Stomach (tissue), 9 donors: Measurements from ENCODE around the gene B3GNT8. TPM values are rescaled to one million over a fixed set of nuclear protein-coding genes. Genes with fewer than 3 reads are reported as not detected.

Experiments used
- DNase-seq, 2 donors: peaks; one replicate each; pipeline versions ENCODE4 v3.0.0 to v3.0.0-alpha.2; 2013 to 2019
- H3K27ac ChIP-seq, 5 donors: fragments of 200-600 bp in 4 of 5; sonication (generic) in 4 of 5; one replicate each; pipeline ENCODE4 v1.5.1; 2013 to 2019; ENCODE audit warnings: mild to moderate bottlenecking in 1 of 5, moderate library complexity in 1 of 5
- H3K27me3 ChIP-seq, 3 donors: fragments of 200-600 bp; sonication (generic); one replicate each; pipeline ENCODE4 v1.5.1; 2017 to 2019; ENCODE audit warnings: mixed run types in 1 of 3
- H3K36me3 ChIP-seq, 4 donors: fragments of 200-600 bp; sonication (generic); 1 replicate in 3 of 4; 2 replicates in 1 of 4; pipeline ENCODE4 v1.5.1; 2016 to 2019
- H3K4me1 ChIP-seq, 4 donors: fragments of 200-600 bp; sonication (generic); one replicate each; pipeline ENCODE4 v1.5.1; 2016 to 2019
- H3K4me3 ChIP-seq, 4 donors: fragments of 200-600 bp; sonication (generic) in 3 of 4; one replicate each; pipeline ENCODE4 v1.5.1; 2016 to 2019; ENCODE audit warnings: mild to moderate bottlenecking in 1 of 4
- H3K9me3 ChIP-seq, 4 donors: fragments of 200-600 bp; sonication (generic); one replicate each; pipeline ENCODE4 v1.5.1; 2016 to 2019
- EP300 ChIP-seq: sonication (generic); formaldehyde crosslinking; IDR thresholded peaks from one replicate; pipeline ENCODE4 v1.6.1; 2017; ENCODE audit warnings: antibody characterized with exemption
- POLR2A ChIP-seq, 4 donors: fragments of 450-650 bp; IDR thresholded peaks; one replicate each; pipeline ENCODE4 v1.6.1; 2016; ENCODE audit warnings: antibody characterized with exemption in 4 of 4, control low read depth in 2 of 4, mild to moderate bottlenecking in 1 of 4, moderate library complexity in 1 of 4
- POLR2AphosphoS5 ChIP-seq, 3 donors: sonication (generic); formaldehyde crosslinking; IDR thresholded peaks; one replicate each; pipeline ENCODE4 v1.6.1; 2016; ENCODE audit warnings: antibody characterized with exemption in 3 of 3
- WGBS, 5 donors: extraction: QIAGEN DNeasy Blood & Tissue Kit in 3 of 5; methylation state at CpG; one replicate each; pipeline versions ENCODE4 v1.1.5 to v1.1.7; 2013 to 2018; 5-methylcytosine and 5-hydroxymethylcytosine counted together
- intact Hi-C: fragments of 100-400 bp; cut with DNase I; formaldehyde crosslinking; loops from one replicate; pipeline ENCODE4 v1.15.1; 2023; ENCODE audit warnings: low total_unique reads
- polyA plus RNA-seq, 3 donors: library from polyadenylated mRNA; stranded (reverse); fragments of 200-250 nt; gene quantifications; one replicate each; pipeline ENCODE4 v1.2.3, GENCODE V29; 2013
- total RNA-seq, 5 donors: library from RNA; depleted of rRNA; stranded (reverse); fragments of >200 nt; gene quantifications; one replicate each; pipeline versions ENCODE4 v1.1.0 to v1.2.3, GENCODE V29; 2014 to 2016
- TF ChIP-seq, protein P1 (sequence below), 7 experiments: fragments of 450-650 bp in 4 of 7; fragments of 200-600 bp in 3 of 7; sonication (generic) in 3 of 7; IDR thresholded peaks; one replicate each; pipeline ENCODE4 v1.5.1; 2016 to 2019; ENCODE audit warnings: antibody characterized with exemption in 7 of 7, control low read depth in 2 of 7, mild to moderate bottlenecking in 1 of 7
- donor health status: healthy with polysubstance abuse.
- donor health status: Bipolar disorder and iron deficiency.
- donor health status: healthy.

The B3GNT8 gene
- total and polyA plus RNA-seq, 8 donors: 0.92 to 158 (median 5.4) TPM; not detected in 2

- DNase-seq: no peak
- no peaks in the 10 kb centered on the region for H3K27me3 ChIP-seq
- peaks cover 30 to 69% (median 52%) of the 10 kb centered on the region in 4 donors for H3K4me1 ChIP-seq
- H3K36me3 ChIP-seq: peaks cover 34 to 65% (median 63%) of the 10 kb centered on the region in 4 donors
- intact Hi-C loops: no loop called here
- TF ChIP-seq POLR2A (IDR thresholded peaks at IDR 0.05) (no peak), EP300 (no peak), POLR2AphosphoS5 (IDR thresholded peaks at IDR 0.05) (no peak)
- TF ChIP-seq, protein P1, sequence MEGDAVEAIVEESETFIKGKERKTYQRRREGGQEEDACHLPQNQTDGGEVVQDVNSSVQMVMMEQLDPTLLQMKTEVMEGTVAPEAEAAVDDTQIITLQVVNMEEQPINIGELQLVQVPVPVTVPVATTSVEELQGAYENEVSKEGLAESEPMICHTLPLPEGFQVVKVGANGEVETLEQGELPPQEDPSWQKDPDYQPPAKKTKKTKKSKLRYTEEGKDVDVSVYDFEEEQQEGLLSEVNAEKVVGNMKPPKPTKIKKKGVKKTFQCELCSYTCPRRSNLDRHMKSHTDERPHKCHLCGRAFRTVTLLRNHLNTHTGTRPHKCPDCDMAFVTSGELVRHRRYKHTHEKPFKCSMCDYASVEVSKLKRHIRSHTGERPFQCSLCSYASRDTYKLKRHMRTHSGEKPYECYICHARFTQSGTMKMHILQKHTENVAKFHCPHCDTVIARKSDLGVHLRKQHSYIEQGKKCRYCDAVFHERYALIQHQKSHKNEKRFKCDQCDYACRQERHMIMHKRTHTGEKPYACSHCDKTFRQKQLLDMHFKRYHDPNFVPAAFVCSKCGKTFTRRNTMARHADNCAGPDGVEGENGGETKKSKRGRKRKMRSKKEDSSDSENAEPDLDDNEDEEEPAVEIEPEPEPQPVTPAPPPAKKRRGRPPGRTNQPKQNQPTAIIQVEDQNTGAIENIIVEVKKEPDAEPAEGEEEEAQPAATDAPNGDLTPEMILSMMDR (IDR thresholded peaks at IDR 0.05): no peak
- H3K4me3 ChIP-seq: peak overlapping the region in 1 of 4 donors; percentile 54
- no peaks in the 10 kb centered on the region for H3K9me3 ChIP-seq
- H3K27ac ChIP-seq: peak overlapping the region in 2 of 5 donors; percentile 9 to 87
- 86 to 95% (median 91%) methylated on average over 12 to 28 of the region's 28 CpGs for WGBS, 5 donors
Measured at GRCh38 chr19:41425174-41426115, 1.7 kb downstream of the B3GNT8 start.

DNA sequence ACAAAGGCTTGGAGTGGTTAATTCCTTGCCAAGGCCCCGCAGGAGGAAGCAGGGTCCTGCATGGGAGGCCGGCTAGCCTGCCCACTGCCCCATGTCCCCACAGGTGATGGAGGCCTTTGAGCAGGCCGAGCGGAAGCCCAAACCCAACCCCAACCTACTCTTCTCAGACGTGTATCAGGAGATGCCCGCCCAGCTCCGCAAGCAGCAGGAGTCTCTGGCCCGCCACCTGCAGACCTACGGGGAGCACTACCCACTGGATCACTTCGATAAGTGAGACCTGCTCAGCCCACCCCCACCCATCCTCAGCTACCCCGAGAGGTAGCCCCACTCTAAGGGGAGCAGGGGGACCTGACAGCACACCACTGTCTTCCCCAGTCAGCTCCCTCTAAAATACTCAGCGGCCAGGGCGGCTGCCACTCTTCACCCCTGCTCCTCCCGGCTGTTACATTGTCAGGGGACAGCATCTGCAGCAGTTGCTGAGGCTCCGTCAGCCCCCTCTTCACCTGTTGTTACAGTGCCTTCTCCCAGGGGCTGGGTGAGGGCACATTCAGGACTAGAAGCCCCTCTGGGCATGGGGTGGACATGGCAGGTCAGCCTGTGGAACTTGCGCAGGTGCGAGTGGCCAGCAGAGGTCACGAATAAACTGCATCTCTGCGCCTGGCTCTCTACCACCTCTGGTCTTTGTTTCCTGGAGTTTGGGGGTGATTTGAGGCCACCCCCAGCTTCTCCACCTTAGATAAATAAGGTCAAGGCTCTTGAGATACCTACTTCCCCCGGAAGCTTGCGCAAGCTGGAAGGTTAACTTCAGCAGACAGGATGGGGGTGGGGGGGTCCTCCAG is 2.6 kb downstream of the B3GNT8 start:
- Histone ChIP-seq H3K27me3 (no peaks in the 10 kb centered on the region), H3K9me3 (no peaks in the 10 kb centered on the region), H3K36me3 (peaks cover 41 to 68% (median 68%) of the 10 kb centered on the region in 4 donors), H3K4me1 (peaks cover 30 to 76% (median 52%) of the 10 kb centered on the region in 4 donors), H3K4me3 (peak overlapping the region in 1 of 4 donors; percentile 54), H3K27ac (peak overlapping the region in 2 of 5 donors; percentile 9 to 87)
- WGBS, 5 donors: 75 to 85% (median 81%) methylated on average over 14 to 21 of the region's 21 CpGs
- intact Hi-C loops: no loop called here
- DNase-seq: no peak
- TF ChIP-seq POLR2A (IDR thresholded peaks at IDR 0.05) (no peak), POLR2AphosphoS5 (IDR thresholded peaks at IDR 0.05) (no peak)

DNA sequence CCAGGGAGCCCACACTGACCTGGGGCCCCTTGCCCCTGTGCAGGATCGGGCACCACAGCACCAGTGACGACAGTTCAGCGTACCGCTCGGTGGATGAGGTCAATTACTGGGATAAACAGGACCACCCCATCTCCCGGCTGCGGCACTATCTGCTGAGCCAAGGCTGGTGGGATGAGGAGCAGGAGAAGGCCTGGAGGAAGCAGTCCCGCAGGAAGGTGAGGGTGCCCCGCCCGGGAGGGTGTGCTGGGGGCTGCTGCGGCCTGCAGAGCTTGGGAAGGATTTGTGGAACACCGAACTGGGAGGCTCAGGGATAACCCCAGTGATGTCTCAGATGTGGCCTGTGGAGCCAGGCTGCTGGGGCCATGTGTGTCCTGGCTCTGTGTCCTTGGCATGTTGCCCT is 4.2 kb downstream of the B3GNT8 start:
- Histone ChIP-seq H3K27me3 (no peaks in the 10 kb centered on the region), H3K4me3 (no peak overlapping the region), H3K36me3 (peaks cover 57 to 84% (median 84%) of the 10 kb centered on the region in 4 donors), H3K9me3 (no peaks in the 10 kb centered on the region), H3K27ac (no peak overlapping the region), H3K4me1 (peaks cover 20 to 63% (median 40%) of the 10 kb centered on the region in 4 donors)
- 91 to 97% (median 92%) methylated on average over 12 of the region's 12 CpGs for WGBS, 5 donors
- intact Hi-C loops: no loop called here
- no peak for DNase-seq
- TF ChIP-seq EP300 (no peak), POLR2A (IDR thresholded peaks at IDR 0.05) (no peak), POLR2AphosphoS5 (IDR thresholded peaks at IDR 0.05) (no peak)
- TF ChIP-seq, protein P1 (IDR thresholded peaks at IDR 0.05): no peak

GRCh38 chr19:41422456-41422855 is 4.7 kb downstream of the B3GNT8 start:
- Histone ChIP-seq H3K9me3 (no peaks in the 10 kb centered on the region), H3K27ac (no peak overlapping the region), H3K4me1 (peaks cover 15 to 58% (median 35%) of the 10 kb centered on the region in 4 donors), H3K27me3 (no peaks in the 10 kb centered on the region), H3K4me3 (no peak overlapping the region), H3K36me3 (peaks cover 57 to 89% (median 88%) of the 10 kb centered on the region in 4 donors)
- no peak for TF ChIP-seq POLR2AphosphoS5 (IDR thresholded peaks at IDR 0.05)
- TF ChIP-seq, protein P1 (IDR thresholded peaks at IDR 0.05): no peak
- TF ChIP-seq EP300: no peak
- no peak for TF ChIP-seq POLR2A (IDR thresholded peaks at IDR 0.05)
- intact Hi-C loops: no loop called here
- no peak for DNase-seq
- WGBS, 5 donors: 79 to 84% (median 82%) methylated on average over 17 to 18 of the region's 18 CpGs
